HL-60 (cell line): Measurements from ENCODE around the gene MAPK8IP2.

Experiments used
- DNase-seq, 2 experiments: peaks; one replicate each; pipeline ENCODE4 v3.0.0-alpha.2; 2010 to 2020; ENCODE audit warnings: low read depth in 1 of 2, low spot score in 1 of 2
- H3K27ac ChIP-seq: fragments of 250-450 bp; sonication (Bioruptor Pico); replicated peaks from 2 replicates; pipeline ENCODE4 v1.5.1; 2020; ENCODE audit warnings: mild to moderate bottlenecking, moderate library complexity
- H3K27me3 ChIP-seq: fragments of 250-450 bp; sonication (Bioruptor Pico); 2 replicates; pipeline ENCODE4 v1.5.1; 2021; ENCODE audit warnings: mild to moderate bottlenecking, moderate library complexity; ENCODE audit not compliant: insufficient read depth, poor library complexity, severe bottlenecking
- H3K4me3 ChIP-seq: replicated peaks from 2 replicates; pipeline ENCODE4 v1.5.1; 2011; ENCODE audit warnings: mild to moderate bottlenecking, control low read depth, low read length; ENCODE audit not compliant: insufficient read depth
- CTCF ChIP-seq: IDR thresholded peaks from one replicate; pipeline ENCODE4 v1.5.1; 2011; ENCODE audit warnings: low read length, control low read depth, inconsistent platforms; ENCODE audit not compliant: insufficient read depth
- GABPA ChIP-seq: IDR thresholded peaks from 2 replicates; pipeline ENCODE4 v1.6.1; 2012; ENCODE audit warnings: low read depth
- POLR2AphosphoS5 ChIP-seq: IDR thresholded peaks from 2 replicates; pipeline ENCODE4 v1.6.1; 2012; ENCODE audit warnings: low read depth
- REST ChIP-seq: IDR thresholded peaks from 2 replicates; pipeline ENCODE4 v1.6.1; 2012; ENCODE audit warnings: low read depth; ENCODE audit not compliant: insufficient replicate concordance
- SPI1 ChIP-seq: IDR thresholded peaks from 2 replicates; pipeline ENCODE4 v1.6.1; 2012; ENCODE audit warnings: low read depth, mild to moderate bottlenecking, borderline replicate concordance

MAPK8IP2 gene

GRCh38 chr22:50582493-50583293 lies 17.9 kb upstream of the MAPK8IP2 start, which contains the start of gene CHKB:
Gene CHKB, minus strand, starts transcription at chr22:50582849. Its CDS starts 68 bp downstream, at chr22:50582781.
- Histone ChIP-seq H3K27me3 (no peaks in the 10 kb centered on the region), H3K27ac (peak within 1 kb of the TSS; percentile 96), H3K4me3 (peak within 1 kb of the TSS; percentile 77)
- DNase-seq: peak; percentile 94 to 99
- TF ChIP-seq SPI1 (no peak), CTCF (no peak), POLR2AphosphoS5 (peak; percentile 14), REST (peak; percentile 46), GABPA (no peak)

- DNase-seq: no peak
- H3K27me3 ChIP-seq: no peaks in the 10 kb centered on the region
- peak overlapping the region; percentile 69 for H3K4me3 ChIP-seq
- TF ChIP-seq REST (no peak), GABPA (no peak), SPI1 (no peak), POLR2AphosphoS5 (peak; percentile 31; the same call in 1 of the 2 replicates), CTCF (no peak)
- H3K27ac ChIP-seq: peak overlapping the region; percentile 54
Measured at GRCh38 chr22:50583294-50583861, 17.2 kb upstream of the MAPK8IP2 start.

- Histone ChIP-seq H3K4me3 (no peak overlapping the region), H3K27me3 (no peaks in the 10 kb centered on the region), H3K27ac (no peak overlapping the region)
- TF ChIP-seq POLR2AphosphoS5: no peak
- TF ChIP-seq SPI1: no peak
- no peak for TF ChIP-seq GABPA
- TF ChIP-seq REST: no peak
- no peak for TF ChIP-seq CTCF
- no peak for DNase-seq
Measured at GRCh38 chr22:50584106-50585096, 16.2 kb upstream of the MAPK8IP2 start.
